Dedifferentiated amniotic fluid mesenchymal stem cell (primary cell): ENCODE measurements around the gene CCDC175.

Experiments used
- DNase-seq: peaks from one replicate; pipeline ENCODE4 v3.0.0-alpha.2; 2016; ENCODE audit errors: extremely low spot score

Gene CCDC175

DNA sequence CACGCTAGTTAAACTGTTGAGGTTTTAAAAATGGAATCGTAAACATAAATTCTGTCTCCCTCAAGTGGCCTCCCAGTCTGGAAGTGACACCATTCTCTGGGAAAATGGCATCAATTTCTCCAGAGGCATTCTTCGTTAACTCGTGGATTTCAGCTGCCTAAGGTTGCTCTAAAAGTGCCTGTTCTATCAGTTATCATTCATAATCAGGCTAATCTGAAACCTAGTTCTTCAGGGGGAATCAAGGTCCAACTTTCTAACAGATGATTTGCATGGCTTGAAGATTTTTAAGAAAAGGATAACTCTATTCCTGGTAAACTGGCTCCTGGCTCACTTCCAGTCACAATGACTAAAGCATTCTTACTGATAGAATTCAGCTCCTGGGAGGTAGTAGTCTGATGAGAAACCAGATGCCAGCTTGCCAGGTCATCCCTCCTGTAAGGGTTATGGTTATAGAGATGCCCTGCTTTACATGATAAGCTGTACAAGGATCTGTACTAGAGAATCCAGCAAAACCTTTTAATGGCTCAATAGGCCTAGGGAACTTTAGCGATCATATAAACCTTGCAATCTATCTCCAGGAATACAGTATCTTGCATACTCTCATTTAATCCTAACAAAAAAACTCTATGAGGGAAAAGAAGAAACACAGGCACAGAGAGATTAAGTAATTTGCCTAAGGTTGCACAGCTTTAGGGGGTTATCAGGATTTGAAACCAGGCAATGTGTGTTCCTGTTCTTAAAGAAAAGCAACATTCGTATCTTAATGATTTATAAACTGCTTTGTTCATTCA, 93.9 kb downstream of the CCDC175 start:
- peak; percentile 87 for DNase-seq

DNA sequence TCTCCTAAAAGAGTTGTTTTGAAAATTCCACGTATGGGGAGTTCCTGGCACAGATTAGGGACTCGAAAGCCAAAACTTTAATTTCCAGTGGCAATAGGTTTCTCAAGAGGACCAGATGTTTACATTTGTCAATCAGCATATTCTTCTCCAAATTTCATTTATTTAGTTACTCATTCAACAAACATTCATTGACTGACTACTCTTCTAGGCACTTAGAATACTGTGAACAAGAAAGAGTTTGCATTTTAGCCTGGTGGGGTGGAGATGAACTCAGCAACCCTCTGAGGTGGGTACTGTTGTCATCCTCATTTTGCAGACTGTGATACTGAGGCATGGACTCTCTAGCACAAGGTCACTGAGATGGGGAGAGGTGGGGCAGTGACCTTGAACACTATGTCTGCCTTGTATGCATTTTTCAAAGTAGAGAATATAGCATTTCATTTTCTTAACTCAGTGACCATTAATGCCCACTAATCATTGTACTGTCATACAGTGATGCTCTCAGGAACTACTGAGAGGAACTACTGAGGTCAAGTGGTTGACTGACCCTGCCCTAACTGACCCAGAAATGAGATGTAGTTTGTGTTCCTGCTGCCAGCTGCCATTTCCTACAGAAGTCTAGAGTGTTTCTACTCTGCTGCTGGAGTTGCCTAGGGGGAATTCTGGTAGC, 94.6 kb downstream of the CCDC175 start:
- DNase-seq = peak; percentile 54

DNA sequence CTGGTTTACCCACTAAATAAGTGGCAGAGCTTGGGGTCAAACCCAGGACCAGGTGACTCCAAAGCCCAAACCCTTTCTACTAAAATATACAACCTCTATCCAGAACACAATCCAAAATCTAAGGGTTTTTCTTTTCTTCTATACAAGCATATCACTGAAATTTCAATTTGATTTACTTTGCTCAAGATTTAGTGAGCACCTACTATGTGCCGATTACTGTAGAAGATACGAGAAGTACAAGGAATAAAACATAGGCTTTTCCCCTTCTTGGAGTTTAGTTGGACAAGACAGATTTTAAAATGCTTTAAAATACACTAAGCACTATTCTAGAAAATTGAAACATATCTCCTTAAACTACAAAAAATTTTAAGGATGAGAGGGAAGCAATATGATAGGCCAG, 95.2 kb downstream of the CCDC175 start:
- no peak for DNase-seq

DNA sequence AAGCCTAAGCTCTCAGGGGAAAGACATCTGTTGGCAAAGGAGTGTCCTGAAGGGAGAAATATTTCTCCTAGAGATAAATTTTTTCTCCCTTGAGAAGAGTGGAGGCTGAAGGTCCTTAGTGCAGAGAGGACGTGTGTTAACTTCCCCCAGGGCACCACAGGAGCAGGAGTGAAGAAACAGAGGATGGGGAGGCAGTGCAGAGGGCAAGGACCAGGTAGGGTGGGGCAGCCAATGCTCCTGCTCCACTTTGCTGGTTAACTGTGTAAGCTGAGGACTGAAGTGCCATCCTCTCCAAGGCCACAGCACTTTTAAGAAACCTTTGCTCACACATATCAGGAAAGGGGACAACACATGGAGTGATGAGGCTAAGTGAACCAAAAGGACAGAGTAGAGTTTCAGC, 96.4 kb downstream of the CCDC175 start:
- DNase-seq = no peak

DNA sequence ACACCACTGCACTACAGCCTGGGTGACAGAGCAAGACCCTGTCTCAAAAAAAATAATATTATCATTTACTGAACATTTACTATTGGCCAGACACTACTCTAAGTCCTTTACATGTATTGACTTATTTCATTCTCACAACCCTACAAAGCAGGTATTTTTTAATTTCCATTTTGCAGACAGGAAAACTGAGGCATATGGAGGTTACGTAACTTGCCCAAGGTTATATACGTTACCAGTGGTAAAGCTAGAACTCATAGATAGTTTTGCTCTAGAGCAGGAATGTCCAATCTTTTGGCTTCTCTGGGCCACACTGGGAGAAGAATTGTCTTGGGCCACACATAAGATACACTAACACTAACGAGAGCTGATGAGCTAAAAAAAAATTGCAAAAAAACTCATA, 98.1 kb downstream of the CCDC175 start:
- DNase-seq = no peak

DNA sequence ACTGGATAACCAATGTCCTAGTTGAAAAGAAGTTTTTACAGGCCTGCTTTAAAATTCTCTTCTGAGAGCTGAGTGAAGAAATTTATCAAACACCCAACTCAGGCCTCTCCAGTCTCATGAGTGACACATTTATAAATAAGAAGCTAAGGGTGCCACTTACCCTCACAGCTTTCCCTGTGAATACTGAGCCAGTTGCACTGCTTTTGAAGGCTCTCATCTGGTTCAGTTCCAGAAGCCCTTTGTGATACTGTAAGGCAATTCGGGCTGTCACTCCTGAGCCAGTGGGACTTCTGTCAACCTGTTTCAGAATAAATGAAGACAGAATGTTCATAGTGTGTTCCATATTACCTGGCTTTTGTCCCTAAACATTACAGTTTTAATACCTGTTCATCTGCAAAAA, 100.9 kb downstream of the CCDC175 start:
- no peak for DNase-seq

DNA sequence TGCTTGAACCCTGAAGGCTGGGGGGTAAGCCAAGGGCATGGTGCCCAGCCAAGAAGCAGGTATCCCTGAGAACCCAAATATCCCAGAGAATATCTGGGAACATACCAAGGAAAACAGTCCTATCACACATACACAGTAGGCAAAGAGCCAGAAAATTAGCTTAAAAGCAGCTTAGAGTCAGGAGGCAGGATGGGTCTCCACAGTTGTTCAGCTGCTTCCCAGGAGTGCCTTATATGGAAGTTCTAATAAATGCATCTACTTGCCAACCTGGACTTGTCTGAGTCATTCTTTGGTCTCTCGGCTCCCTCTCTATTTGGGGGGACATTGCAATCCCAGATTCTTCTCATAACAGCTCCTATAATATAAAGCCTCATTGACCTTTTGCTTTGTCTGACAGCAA, 102.4 kb downstream of the CCDC175 start:
- no peak for DNase-seq

DNA sequence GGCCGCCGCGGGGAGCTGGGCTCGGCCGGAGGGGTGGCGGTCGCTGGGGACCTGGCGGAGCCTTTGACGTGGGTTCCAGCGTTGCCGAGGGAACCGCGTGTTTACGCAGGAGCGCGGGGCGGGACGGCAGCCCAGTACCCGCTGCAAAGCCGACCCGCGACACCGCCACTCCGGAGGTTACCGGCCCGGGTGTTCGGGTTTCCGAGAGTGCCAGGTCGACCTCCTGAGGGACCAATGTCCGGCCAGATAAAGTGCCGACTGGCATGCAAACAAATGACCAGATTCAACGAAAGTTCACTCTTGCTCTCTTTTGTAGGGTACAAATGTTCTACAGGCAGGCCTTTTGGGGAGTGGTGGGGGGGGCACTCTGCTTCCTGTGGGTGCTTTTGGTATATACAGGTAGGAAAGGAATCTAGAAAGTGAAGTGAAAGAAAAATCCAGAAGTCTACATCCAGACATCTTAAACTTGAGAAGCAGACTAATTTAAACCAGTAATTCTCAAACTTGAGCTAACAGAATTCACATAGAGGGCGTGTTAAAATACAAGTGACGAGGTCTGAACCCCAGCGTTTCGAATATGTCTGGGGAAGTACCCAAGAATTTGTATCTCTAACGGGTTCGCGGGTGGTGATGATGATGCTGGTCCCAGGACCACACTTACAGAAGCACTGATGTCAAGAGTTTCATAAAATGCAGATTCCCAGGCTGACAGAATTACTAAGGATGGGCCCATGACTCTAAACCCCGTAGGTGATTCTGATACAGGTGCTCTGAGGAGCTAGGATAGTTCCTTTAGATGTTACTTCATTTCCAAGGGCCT, 111.1 kb downstream of the CCDC175 start, which contains the start of gene GPR135:
GPR135 (minus strand) TSS at position 65 of the 820 bp plus-strand sequence. CDS start 154 bp downstream, outside the sequence.
- DNase-seq = no peak

DNA sequence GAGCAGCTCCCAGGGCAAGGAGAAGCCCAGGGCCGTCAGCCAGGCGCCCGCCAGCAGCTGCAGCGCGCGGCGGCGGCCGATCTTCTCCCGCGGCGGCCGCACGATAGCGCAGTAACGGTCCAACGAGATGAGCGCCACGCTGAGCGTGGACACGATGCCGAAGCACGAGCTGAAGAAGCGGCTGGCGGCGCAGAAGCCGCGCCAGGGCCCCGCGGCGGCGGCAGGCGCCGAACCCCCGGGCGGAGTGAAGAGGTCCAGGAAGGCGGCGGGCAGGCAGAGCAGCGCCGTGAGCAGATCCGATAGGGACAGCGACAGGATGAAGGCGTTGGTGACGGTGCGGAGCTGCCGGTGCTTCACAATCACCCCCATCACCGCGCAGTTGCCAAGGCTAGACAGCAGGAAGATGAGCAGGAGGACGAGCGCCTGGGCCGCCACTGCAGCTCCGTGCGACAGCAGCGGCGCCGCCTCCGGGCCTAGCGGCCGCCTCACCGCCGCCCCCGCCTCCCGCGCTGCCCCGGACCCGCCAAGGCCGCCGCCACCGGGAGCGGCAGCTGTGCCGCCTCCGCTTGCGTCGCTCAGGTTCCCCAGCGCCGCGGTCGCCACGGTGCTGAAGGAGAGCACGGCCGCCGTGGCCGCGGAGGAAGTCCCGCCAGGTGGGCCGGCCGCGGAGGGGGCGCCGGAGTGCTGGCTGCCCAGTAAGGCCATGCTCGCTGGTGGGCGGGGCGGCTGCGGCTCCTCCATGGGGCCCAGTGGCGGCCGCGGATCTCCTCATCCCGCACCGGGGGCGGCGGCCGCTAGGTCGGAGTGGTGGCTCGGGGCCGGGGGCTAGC, 111.9 kb downstream of the CCDC175 start:
- no peak for DNase-seq

DNA sequence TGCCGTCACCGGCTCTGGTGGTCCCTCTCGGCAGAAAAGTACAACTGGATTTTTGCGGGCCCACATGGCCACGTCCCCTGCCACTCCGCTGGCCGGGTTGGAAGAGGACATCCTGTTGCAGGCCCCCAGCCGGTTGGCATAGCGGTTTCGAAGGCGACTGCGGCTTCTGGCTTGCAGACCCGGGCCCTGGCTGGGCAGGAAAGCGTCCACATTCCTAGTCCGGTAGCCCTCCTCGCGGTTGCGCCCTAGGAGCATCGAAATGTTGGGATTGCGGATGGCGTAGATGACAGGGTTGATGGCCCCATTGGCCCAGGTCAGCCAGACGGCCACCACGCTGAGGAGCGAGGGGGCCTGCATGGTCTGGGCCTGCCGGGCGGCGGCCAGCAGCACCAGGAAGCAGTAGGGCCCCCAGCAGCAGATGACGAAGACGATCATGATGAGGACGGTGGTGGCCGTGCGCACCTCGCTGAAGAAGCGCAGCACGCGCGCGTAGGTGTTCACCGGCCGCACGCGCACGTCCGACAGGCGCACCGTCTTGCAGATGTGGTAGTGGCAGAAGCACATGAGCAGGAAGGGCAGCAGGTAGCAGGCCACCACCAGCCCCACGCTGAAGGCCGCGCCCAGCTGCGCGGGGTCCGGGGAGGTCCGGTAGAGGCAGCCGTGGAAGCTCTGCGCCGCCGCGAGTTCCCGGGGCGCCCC, 112.7 kb downstream of the CCDC175 start:
- DNase-seq = no peak

DNA sequence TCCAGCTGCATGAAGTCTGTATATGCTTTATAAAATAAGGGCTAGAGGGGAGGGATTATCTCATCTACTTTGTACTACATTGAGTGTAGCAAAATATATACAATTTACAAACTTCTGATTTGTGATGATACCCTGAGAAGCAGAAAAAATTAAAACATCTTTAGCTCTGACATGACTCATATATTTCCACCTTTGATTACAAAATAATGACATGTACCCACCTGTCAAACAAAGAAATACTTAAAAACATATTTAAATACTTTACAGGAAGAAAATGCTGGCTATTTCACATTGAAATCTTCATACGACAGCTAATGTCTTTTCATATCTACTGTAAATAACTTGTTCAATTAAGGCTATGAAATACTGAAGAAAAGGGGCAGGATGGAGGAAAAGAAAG, 114.7 kb downstream of the CCDC175 start:
- no peak for DNase-seq

DNA sequence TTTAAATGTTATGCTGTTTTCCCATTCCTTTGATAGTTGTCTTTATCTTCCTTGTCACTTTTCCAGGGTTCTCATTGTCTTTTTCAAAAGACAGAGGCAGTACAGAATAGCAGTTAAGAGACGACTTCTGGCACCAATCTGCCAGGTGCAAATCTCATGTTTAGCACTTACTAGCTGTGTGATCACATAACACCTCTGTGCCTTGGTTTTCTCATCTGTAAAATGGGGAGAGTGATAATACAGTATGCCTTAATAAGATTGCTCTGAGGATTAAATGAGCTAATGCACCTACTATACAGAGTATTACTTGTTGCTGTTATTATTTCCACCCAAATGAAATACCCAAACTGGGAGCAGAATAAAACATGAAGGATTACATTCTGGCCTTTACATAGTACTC, 116.2 kb downstream of the CCDC175 start:
- DNase-seq = no peak

DNA sequence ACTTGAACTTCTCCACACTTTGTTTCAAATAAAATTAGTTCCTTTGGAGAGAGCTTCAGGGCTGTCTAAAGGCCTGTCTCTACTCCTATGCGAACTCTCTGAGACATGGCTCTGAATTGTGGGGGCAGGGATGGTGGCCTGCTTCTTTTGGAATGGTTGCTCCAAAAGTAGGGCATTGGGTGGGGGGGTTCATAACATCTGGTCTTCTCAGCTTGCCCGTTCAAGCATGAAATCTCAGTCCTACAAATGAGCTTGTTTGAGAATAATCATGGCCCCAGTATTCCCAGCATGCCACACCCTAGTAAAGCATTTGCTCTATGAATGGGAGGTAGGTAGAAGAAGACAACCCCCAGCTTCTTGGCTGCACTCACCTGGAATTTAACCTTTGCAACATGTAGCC, 118.1 kb downstream of the CCDC175 start:
- DNase-seq = no peak

DNA sequence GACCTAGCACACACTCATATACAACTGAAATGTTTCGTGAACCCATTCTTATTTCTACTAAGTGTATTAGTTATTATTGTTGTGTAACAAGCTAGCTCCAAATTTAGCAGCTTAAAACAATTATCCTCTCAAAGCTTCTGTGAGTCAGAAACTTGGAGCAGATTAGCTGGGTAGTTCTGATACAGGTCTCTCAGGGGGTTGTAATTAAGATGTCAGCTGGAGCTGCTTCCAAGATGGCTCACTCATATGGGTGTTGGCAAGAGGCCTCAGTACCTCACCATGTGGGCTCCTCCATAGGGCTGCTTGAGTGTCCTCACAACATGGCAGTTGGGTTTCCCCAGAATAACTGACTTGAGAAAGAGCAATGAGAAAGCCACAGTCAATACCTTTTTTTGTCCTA, 121.2 kb downstream of the CCDC175 start:
- no peak for DNase-seq
